ENCODE data around the gene ACOT7. TPM values are rescaled to one million over a fixed set of nuclear protein-coding genes. Genes with fewer than 3 reads are reported as not detected.

Gene ACOT7
- total and polyA plus RNA-seq, 2 donors from 2014 or later = 23.0 to 135 TPM

DNA sequence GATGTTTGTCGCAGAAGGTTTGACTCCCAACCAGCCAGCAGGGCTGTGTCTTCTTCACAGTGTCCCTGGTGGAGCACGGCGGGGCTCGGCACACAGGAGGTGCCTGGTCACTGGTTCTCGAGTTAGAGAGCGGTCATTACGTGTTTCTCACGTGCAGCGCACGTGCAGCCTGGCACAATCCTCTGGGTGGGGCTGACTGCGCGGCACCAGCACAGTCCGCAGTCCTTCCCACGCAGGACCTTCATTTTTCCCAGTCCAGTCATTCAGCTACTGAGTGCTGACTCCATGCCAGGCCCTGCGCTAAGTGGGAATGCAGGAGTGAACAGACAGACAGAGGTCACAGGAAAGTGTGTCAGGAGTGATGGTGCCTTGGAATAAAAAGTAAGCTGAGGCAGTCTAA lies 86.5 kb downstream of the ACOT7 start:
- intact Hi-C loops (cut with DNase I) = no loop called here
- no peak overlapping the region for H3K9ac ChIP-seq (ENCODE audit: low read length in 3 of 3)
- no peak for DNase-seq
- TF ChIP-seq, protein P1, sequence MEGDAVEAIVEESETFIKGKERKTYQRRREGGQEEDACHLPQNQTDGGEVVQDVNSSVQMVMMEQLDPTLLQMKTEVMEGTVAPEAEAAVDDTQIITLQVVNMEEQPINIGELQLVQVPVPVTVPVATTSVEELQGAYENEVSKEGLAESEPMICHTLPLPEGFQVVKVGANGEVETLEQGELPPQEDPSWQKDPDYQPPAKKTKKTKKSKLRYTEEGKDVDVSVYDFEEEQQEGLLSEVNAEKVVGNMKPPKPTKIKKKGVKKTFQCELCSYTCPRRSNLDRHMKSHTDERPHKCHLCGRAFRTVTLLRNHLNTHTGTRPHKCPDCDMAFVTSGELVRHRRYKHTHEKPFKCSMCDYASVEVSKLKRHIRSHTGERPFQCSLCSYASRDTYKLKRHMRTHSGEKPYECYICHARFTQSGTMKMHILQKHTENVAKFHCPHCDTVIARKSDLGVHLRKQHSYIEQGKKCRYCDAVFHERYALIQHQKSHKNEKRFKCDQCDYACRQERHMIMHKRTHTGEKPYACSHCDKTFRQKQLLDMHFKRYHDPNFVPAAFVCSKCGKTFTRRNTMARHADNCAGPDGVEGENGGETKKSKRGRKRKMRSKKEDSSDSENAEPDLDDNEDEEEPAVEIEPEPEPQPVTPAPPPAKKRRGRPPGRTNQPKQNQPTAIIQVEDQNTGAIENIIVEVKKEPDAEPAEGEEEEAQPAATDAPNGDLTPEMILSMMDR (IDR thresholded peaks at IDR 0.05; ENCODE audit: borderline replicate concordance, extremely low read depth, insufficient read depth) = no peak
- H3K4me3 ChIP-seq (ENCODE audit: low read length in 3 of 3) = no peak overlapping the region
- FAIRE-seq = no peak
- no peaks in the 10 kb centered on the region for H3K9me3 ChIP-seq (ENCODE audit: control insufficient read depth in 2 of 3, insufficient read depth in 1 of 3, low read length in 3 of 3)
- H3K36me3 ChIP-seq (ENCODE audit: control insufficient read depth in 2 of 3, insufficient read depth in 3 of 3, low read length in 3 of 3) = no peaks in the 10 kb centered on the region
- H3K4me1 ChIP-seq (ENCODE audit: control insufficient read depth in 2 of 3, insufficient read depth in 2 of 3, low read depth in 1 of 3, low read length in 3 of 3) = no peaks in the 10 kb centered on the region
- H3K27me3 ChIP-seq (ENCODE audit: control insufficient read depth, insufficient read depth, low read length) = no peaks in the 10 kb centered on the region
- H3K27ac ChIP-seq (ENCODE audit: low read depth in 2 of 2, low read length in 2 of 2) = no peak overlapping the region

DNA sequence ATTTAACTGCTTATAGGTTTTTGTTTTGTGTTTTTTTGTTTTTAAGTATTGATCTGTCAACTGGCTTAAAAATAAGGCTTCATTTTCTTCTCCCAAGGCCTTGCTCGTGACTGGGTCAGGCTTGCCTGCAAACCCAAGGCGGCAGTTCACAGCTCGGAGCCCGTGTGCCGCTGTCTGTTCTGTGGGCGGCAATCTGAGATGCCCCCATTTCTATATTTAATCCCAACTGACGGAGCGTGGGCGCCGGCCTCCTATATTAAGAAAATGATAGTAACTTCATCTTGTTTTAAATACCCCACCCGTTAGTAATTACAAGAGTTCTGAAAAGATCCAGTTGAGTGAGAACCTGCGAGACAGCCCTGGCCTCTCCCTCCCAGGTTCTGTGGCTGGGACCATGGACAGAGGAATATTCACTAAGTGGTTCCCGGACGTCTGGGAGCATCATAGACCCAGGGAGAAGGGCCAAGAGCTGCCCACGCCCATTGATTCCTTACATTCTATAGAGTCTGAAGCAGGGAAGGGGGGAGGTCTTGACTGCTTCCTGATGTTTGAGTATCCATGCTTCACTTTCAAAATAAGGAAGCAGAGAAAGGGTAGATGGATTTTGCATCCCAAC lies 90.1 kb downstream of the ACOT7 start:
- Histone ChIP-seq H3K4me3 (ENCODE audit: low read length in 3 of 3) (no peak overlapping the region), H3K27ac (ENCODE audit: low read depth in 2 of 2, low read length in 2 of 2) (no peak overlapping the region), H3K9ac (ENCODE audit: low read length in 3 of 3) (no peak overlapping the region), H3K9me3 (ENCODE audit: control insufficient read depth in 2 of 3, insufficient read depth in 1 of 3, low read length in 3 of 3) (no peaks in the 10 kb centered on the region), H3K27me3 (ENCODE audit: control insufficient read depth, insufficient read depth, low read length) (no peaks in the 10 kb centered on the region), H3K36me3 (ENCODE audit: control insufficient read depth in 2 of 3, insufficient read depth in 3 of 3, low read length in 3 of 3) (no peaks in the 10 kb centered on the region), H3K4me1 (ENCODE audit: control insufficient read depth in 2 of 3, insufficient read depth in 2 of 3, low read depth in 1 of 3, low read length in 3 of 3) (no peaks in the 10 kb centered on the region)
- FAIRE-seq (no peak), DNase-seq (peak in 1 of 5 donors; percentile 22)
- intact Hi-C loops (cut with DNase I) = no loop called here
- TF ChIP-seq, protein P1 (IDR thresholded peaks at IDR 0.05; ENCODE audit: borderline replicate concordance, extremely low read depth, insufficient read depth) = no peak

DNA sequence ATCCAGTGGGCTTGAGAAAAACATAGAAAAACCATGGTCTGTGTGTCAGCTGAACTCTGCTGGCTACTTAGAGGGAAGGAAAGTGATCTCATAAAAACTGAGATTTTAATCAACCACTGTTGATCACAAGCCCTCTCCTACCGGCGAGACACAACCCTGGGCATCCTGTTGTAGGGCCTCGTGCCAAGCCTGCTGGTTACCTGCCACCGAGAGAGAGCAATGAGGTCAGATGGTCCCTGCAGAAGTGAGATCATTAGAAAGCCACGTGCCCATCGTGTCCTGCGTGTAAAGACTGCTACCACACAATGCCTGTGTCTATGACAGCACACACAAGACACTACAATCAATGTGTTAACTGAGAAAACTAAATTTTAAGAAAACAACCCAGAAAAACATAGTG lies 91.0 kb downstream of the ACOT7 start:
- DNase-seq (no peak), FAIRE-seq (no peak)
- Histone ChIP-seq H3K9ac (ENCODE audit: low read length in 3 of 3) (no peak overlapping the region), H3K4me1 (ENCODE audit: control insufficient read depth in 2 of 3, insufficient read depth in 2 of 3, low read depth in 1 of 3, low read length in 3 of 3) (no peaks in the 10 kb centered on the region), H3K27ac (ENCODE audit: low read depth in 2 of 2, low read length in 2 of 2) (no peak overlapping the region), H3K4me3 (ENCODE audit: low read length in 3 of 3) (no peak overlapping the region), H3K9me3 (ENCODE audit: control insufficient read depth in 2 of 3, insufficient read depth in 1 of 3, low read length in 3 of 3) (no peaks in the 10 kb centered on the region), H3K36me3 (ENCODE audit: control insufficient read depth in 2 of 3, insufficient read depth in 3 of 3, low read length in 3 of 3) (no peaks in the 10 kb centered on the region), H3K27me3 (ENCODE audit: control insufficient read depth, insufficient read depth, low read length) (no peaks in the 10 kb centered on the region)
- intact Hi-C loops (cut with DNase I) = no loop called here
- TF ChIP-seq, protein P1 (IDR thresholded peaks at IDR 0.05; ENCODE audit: borderline replicate concordance, extremely low read depth, insufficient read depth) = no peak

DNA sequence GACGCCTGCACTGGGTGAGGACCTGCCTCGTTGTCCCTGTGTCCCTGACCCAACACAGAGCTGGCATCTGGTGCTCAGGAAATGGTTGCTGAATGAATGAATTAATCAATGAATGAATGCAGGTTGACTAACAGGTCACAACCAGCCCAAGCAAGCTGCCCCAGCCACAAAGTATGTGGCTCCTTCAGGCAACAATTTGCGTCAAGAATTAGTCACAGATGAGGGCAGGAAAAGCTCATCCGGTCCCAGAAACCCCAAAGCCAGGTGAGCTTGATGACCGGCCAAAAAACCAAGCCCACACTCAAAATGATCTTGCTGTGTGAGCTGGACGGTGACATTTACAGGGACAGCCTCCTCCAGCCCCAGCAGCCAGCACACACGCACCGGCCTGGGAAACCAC lies 92.0 kb downstream of the ACOT7 start:
- no peak for FAIRE-seq
- intact Hi-C loops (cut with DNase I) = no loop called here
- Histone ChIP-seq H3K4me1 (ENCODE audit: control insufficient read depth in 2 of 3, insufficient read depth in 2 of 3, low read depth in 1 of 3, low read length in 3 of 3) (no peaks in the 10 kb centered on the region), H3K27me3 (ENCODE audit: control insufficient read depth, insufficient read depth, low read length) (no peaks in the 10 kb centered on the region), H3K27ac (ENCODE audit: low read depth in 2 of 2, low read length in 2 of 2) (no peak overlapping the region), H3K36me3 (ENCODE audit: control insufficient read depth in 2 of 3, insufficient read depth in 3 of 3, low read length in 3 of 3) (no peaks in the 10 kb centered on the region), H3K9me3 (ENCODE audit: control insufficient read depth in 2 of 3, insufficient read depth in 1 of 3, low read length in 3 of 3) (no peaks in the 10 kb centered on the region), H3K4me3 (ENCODE audit: low read length in 3 of 3) (no peak overlapping the region), H3K9ac (ENCODE audit: low read length in 3 of 3) (no peak overlapping the region)
- DNase-seq = no peak
- TF ChIP-seq, protein P1 (IDR thresholded peaks at IDR 0.05; ENCODE audit: borderline replicate concordance, extremely low read depth, insufficient read depth) = no peak

Data from kidney (tissue), 14 donors.